ENCODE results near the gene RNF144A. TPM values are rescaled to one million over a fixed set of nuclear protein-coding genes. Genes with fewer than 3 reads are reported as not detected.
"Not testable (repeated sequence)": the region's sequence is repeated elsewhere in the genome, so short reads cannot be mapped to it uniquely, and the experiment has no call there.

The RNF144A gene
- polyA plus RNA-seq, 3 donors from 2014 or later = 6.4 to 9.1 (median 7.7) TPM

DNA sequence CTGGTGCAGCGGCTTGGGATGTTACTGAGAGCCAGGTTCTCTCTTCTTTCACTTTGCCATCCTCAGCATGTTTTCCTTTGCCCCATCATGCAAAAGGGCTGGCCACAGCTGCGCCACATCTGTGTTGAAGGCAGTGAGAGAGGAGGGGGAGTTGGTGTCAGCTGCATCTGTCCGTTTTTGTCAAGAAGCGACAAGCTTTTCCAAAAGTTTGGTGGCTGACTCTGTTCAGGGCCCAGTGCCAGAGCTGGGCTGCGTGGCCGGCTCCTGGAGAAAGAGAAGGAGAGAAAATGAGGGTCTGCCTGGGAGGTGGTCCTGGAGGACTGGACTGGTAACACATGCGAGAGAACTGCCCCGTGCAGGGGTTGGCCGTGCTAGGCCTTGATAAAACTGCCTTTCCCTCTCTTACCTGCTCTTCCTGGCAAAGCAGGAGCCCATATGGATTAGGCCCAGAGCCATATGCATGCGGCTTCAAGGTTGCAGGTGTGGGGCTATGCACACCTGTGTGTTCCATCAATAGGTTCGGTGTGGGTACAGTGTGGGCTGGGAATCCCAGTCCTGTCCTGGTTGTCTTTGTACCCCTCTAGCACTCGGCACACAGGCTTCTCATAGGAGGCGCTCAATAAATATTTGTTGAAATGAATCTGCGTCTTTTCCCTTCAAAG is 9.0 kb downstream of the RNF144A start:
- no peaks in the 10 kb centered on the region for H3K9me3 Mint-ChIP-seq
- no peaks in the 10 kb centered on the region for H3K27me3 Mint-ChIP-seq (ENCODE audit: low read depth in 3 of 3)
- H3K4me3 Mint-ChIP-seq = no peak overlapping the region
- H3K4me1 Mint-ChIP-seq = peaks cover 69 to 82% of the 10 kb centered on the region in 2 donors
- H3K36me3 Mint-ChIP-seq = peaks cover 0 to 10% (median 4%) of the 10 kb centered on the region in 3 donors
- DNase-seq = no peak
- H3K27ac Mint-ChIP-seq = no peak overlapping the region

DNA sequence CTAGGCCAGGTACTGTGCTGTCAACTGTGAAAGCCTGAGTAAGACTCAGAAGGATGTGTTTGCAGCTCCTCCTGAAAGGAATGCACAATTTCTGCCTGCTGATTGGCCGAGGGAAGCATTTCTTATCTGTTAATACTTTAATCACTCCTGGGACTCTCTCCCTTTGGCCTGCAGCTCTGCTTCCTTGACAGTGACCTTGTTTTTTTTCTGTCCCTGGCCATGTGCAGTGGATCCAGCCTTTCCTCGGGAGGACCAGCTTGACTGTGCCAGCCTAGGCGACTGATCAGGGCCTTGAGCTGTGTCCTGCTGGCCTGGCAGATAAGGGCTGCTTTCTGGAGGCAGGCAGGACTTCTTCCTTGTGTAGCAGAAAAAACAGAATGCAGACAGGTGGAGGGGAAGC is 10.0 kb downstream of the RNF144A start:
- no peak for DNase-seq
- no peak overlapping the region for H3K4me3 Mint-ChIP-seq
- H3K36me3 Mint-ChIP-seq = peaks cover 0 to 17% (median 7%) of the 10 kb centered on the region in 3 donors
- no peaks in the 10 kb centered on the region for H3K9me3 Mint-ChIP-seq
- peak overlapping the region in 2 of 6 donors; percentile 22 to 38 for H3K27ac Mint-ChIP-seq
- H3K27me3 Mint-ChIP-seq (ENCODE audit: low read depth in 3 of 3) = no peaks in the 10 kb centered on the region
- H3K4me1 Mint-ChIP-seq = peaks cover 68 to 83% of the 10 kb centered on the region in 2 donors

DNA sequence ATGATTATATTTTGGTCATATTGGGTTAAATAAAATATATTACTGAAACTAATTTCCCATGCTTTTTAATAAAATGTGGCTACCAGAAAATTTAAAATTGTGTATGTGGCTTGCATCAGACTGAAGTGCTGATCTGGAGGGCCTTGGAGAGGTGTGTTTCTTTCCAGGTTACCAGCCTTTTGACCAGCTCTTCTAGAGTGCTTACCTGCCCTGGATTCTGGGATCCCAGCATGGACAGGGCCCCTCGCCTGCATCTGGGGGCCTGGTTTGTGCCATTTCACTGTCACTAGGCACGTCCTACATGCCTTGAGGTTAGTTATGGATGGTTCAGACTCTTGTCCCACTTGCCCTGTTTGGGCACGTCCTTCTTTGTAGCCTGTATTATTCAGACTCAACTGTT is 10.5 kb downstream of the RNF144A start:
- Mint-ChIP-seq H3K27ac (peak overlapping the region in 1 of 6 donors; percentile 38), H3K27me3 (ENCODE audit: low read depth in 3 of 3) (no peaks in the 10 kb centered on the region), H3K36me3 (peaks cover 0 to 17% (median 8%) of the 10 kb centered on the region in 3 donors), H3K9me3 (no peaks in the 10 kb centered on the region), H3K4me1 (peaks cover 68 to 86% of the 10 kb centered on the region in 2 donors), H3K4me3 (no peak overlapping the region)
- no peak for DNase-seq

DNA sequence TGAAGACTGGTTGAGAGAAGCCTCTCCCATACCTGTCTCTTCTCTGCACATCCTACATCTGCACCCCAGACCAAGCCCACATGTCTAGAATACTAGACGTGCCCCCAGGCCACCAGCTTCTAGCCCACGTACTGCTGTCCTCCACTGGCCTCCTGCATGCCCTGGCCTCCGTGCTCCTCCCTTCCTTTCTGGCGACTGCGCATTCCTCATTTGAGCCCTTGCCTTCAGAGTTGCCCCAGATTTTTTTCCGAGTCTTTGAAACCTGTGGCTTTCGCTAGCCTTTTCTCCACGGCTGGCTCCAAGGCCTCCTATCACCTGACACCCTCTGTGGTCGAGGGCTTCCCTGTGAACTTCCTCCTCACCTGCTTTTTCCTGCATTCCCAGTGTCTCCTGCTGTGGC is 11.2 kb downstream of the RNF144A start:
- Mint-ChIP-seq H3K36me3 (peaks cover 0 to 14% (median 8%) of the 10 kb centered on the region in 3 donors), H3K4me1 (peaks cover 66 to 86% of the 10 kb centered on the region in 2 donors), H3K4me3 (no peak overlapping the region), H3K27me3 (ENCODE audit: low read depth in 3 of 3) (no peaks in the 10 kb centered on the region), H3K9me3 (no peaks in the 10 kb centered on the region), H3K27ac (peak overlapping the region in 3 of 6 donors; percentile 24 to 51 (median 38))
- DNase-seq = no peak

DNA sequence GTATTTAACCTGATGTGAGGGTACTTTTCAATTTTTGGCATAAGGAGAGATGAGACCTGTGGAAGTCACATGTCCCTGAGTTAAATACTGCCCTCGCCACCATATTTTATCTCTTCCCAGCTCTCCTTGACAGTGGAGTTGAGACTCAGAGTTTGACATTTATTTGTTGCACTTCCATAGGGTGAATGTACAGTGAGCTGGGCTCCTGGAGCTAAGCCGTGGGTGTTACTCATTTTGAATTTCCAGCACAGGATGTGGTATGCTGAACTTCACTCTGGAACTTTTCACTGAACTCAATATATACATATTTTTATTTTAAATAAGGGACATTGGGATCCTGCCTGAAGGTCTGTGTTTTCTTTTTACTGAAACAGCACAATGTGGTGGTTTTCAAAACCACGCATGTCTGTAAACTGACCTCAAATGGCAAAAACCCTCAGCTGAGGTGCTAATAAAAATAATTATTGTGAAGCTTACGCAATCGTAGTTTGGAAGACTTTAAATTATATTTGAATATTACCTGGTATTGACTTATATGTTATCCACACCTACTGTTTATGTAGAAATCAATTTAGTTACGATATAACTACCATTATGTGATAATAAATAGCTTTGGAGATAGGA is 12.1 kb downstream of the RNF144A start:
- no peaks in the 10 kb centered on the region for H3K27me3 Mint-ChIP-seq (ENCODE audit: low read depth in 3 of 3)
- no peaks in the 10 kb centered on the region for H3K9me3 Mint-ChIP-seq
- H3K4me1 Mint-ChIP-seq = peaks cover 63 to 86% of the 10 kb centered on the region in 2 donors
- H3K4me3 Mint-ChIP-seq = peak overlapping the region in 1 of 5 donors; percentile 34
- H3K36me3 Mint-ChIP-seq = peaks cover 0 to 11% (median 5%) of the 10 kb centered on the region in 3 donors
- DNase-seq = no peak
- peak overlapping the region in 2 of 6 donors; percentile 3 to 36 for H3K27ac Mint-ChIP-seq

DNA sequence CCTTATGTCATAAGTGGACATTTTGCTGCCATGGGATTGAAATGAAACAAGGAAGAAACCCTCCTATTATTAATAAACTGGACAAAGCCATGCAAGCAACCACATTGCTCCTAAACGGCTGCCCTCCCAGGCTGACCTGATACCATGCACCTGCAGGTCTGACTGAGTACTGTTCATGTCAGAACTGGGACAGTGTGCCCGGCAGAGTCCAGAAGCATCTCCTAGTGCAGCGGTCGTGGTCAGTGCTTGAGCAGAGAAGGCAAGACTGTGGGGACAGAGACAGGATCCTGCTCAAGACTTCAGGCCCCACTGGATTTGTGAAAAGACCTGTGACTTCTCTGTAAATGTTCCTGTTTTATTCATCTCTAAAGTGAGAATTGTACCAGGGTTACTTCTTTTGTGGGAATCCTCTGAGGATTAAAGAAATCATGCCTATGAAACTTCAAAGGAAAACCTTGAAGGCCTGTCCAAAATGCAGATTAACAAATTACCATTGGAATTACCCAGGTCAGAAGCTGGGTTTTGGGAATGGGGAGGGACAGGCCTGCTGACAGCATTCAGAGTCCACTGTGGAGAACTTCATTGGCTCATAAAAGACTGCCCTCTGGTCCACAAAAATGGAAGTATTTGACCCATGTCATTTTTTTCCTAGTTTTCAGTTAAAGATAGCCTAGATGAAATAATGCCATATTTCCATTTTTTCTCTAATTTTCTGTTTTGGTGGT is 13.9 kb downstream of the RNF144A start:
- Mint-ChIP-seq H3K4me3 (no peak overlapping the region), H3K9me3 (no peaks in the 10 kb centered on the region), H3K27me3 (ENCODE audit: low read depth in 3 of 3) (no peaks in the 10 kb centered on the region), H3K4me1 (peaks cover 64 to 89% of the 10 kb centered on the region in 2 donors), H3K27ac (no peak overlapping the region), H3K36me3 (peaks cover 0 to 16% (median 8%) of the 10 kb centered on the region in 3 donors)
- DNase-seq = no peak

DNA sequence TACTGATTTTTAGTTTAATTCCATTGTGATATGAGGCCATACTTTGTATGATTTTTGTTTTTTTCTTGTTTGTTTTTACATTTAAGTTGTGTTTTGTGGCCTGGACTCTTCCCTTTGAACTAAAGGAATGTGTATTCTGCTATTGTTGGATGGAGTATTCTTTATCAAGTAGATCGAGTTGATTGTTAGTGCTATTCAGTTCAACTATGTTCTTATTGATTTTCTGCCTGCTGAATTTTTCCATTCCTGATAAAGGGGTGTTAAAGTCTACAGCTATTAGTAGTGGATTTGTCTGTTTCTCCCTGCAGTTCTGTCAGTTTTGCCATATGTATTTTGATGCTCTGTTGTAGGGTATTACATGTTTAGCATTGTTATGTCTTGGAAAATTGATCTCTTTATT is 14.5 kb downstream of the RNF144A start:
- Mint-ChIP-seq H3K4me3 (no peak overlapping the region), H3K36me3 (peaks cover 0 to 16% (median 8%) of the 10 kb centered on the region in 3 donors), H3K4me1 (peaks cover 63 to 86% of the 10 kb centered on the region in 2 donors), H3K27me3 (ENCODE audit: low read depth in 3 of 3) (no peaks in the 10 kb centered on the region), H3K9me3 (no peaks in the 10 kb centered on the region), H3K27ac (no peak overlapping the region)
- no peak for DNase-seq

DNA sequence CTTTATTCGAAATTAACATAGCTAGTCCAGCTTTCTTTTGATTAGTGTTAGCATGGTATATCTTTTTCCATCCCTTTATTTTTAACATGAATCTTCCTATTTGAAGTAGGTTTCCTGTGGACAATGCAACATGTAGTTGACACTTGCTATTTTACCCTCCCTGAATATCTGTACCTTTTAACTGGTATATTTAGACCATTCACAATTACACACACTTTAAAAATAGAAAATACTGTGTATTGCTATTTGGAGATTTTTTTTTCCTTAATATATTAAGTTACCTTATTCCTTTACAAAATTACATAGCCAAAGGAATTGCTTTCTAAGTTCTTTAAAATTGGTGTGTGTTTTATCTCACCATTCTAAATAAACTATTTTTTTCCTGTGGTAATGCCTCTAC is 15.0 kb downstream of the RNF144A start:
- H3K4me3 Mint-ChIP-seq = no peak overlapping the region
- no peaks in the 10 kb centered on the region for H3K27me3 Mint-ChIP-seq (ENCODE audit: low read depth in 3 of 3)
- H3K27ac Mint-ChIP-seq = no peak overlapping the region
- H3K9me3 Mint-ChIP-seq = no peaks in the 10 kb centered on the region
- no peak for DNase-seq
- peaks cover 59 to 82% of the 10 kb centered on the region in 2 donors for H3K4me1 Mint-ChIP-seq
- H3K36me3 Mint-ChIP-seq = peaks cover 0 to 16% (median 8%) of the 10 kb centered on the region in 3 donors

DNA sequence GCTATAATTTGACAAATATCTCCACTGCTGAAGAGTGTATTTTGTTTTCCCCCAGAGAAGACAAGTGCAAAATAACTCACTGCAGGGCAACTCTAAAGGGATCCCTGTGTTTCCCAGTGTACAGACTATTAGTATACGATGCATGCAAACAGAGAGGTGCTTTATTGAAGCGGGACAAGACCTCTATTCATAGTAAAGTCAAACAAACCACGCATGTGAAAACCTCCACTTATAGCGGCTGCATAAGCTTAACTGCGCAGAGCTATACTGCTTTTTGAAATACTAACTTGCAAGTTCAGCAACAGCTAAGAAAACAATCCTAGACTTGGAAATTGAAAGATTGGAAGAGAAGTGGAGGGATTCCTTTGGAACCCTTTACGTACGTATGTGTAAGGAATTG is 15.6 kb downstream of the RNF144A start:
- no peak overlapping the region for H3K4me3 Mint-ChIP-seq
- peak overlapping the region in 2 of 6 donors; percentile 2 to 46 for H3K27ac Mint-ChIP-seq
- H3K4me1 Mint-ChIP-seq = peaks cover 62 to 82% of the 10 kb centered on the region in 2 donors
- no peak for DNase-seq
- no peaks in the 10 kb centered on the region for H3K27me3 Mint-ChIP-seq (ENCODE audit: low read depth in 3 of 3)
- H3K9me3 Mint-ChIP-seq = no peaks in the 10 kb centered on the region
- H3K36me3 Mint-ChIP-seq = peaks cover 0 to 16% (median 8%) of the 10 kb centered on the region in 3 donors

DNA sequence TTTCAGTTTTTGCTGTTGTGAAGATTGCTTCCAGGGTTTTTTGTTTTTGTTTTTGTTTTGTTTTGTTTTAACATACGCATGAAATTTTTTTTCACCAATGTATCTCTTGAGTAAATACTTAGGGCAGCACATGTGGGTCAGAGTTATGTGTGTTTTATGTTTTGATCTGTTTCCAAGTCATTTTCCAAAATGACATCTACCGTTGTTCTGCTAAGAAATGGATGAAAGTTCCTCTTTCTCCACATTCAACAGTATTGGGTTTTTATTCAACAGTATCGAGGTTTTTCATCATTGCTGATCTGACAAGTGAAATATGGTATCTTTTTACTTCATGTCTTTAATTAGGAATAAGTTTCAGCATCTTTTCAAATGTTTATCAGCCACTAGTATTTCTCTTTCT is 16.7 kb downstream of the RNF144A start:
- peak overlapping the region in 1 of 6 donors; percentile 31 for H3K27ac Mint-ChIP-seq
- no peaks in the 10 kb centered on the region for H3K9me3 Mint-ChIP-seq

DNA sequence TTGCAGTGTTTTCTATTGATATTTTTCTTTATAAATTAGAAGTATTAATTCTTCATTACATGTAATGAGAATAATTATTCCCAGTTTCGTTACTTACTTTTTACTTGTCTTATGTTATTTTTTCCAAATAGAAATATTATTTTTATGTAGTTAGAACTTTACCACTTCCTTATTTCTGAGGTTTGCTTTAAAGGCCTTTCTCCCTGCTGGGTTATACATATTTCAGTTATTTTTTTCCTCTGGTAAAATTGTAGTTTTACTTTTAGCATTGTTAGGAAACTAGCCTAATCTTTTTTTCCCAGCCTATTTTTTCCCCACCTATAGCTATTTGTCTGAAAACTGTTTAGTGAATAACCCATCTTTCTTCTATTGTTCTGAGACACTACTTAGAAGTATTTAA is 17.1 kb downstream of the RNF144A start:
- H3K27me3 Mint-ChIP-seq (ENCODE audit: low read depth in 3 of 3) = no peaks in the 10 kb centered on the region
- no peak for DNase-seq
- no peaks in the 10 kb centered on the region for H3K9me3 Mint-ChIP-seq
- H3K36me3 Mint-ChIP-seq = peaks cover 0 to 11% (median 8%) of the 10 kb centered on the region in 3 donors
- H3K4me3 Mint-ChIP-seq = no peak overlapping the region
- peaks cover 55 to 77% of the 10 kb centered on the region in 2 donors for H3K4me1 Mint-ChIP-seq
- no peak overlapping the region for H3K27ac Mint-ChIP-seq

More for the DNA sequence above, 16.7 kb downstream of the RNF144A start:
- no peak for DNase-seq
- no peaks in the 10 kb centered on the region for H3K27me3 Mint-ChIP-seq (ENCODE audit: low read depth in 3 of 3)
- H3K4me1 Mint-ChIP-seq = peaks cover 57 to 77% of the 10 kb centered on the region in 2 donors
- peaks cover 0 to 11% (median 8%) of the 10 kb centered on the region in 3 donors for H3K36me3 Mint-ChIP-seq
- H3K4me3 Mint-ChIP-seq = peak overlapping the region in 1 of 5 donors; percentile 21

DNA sequence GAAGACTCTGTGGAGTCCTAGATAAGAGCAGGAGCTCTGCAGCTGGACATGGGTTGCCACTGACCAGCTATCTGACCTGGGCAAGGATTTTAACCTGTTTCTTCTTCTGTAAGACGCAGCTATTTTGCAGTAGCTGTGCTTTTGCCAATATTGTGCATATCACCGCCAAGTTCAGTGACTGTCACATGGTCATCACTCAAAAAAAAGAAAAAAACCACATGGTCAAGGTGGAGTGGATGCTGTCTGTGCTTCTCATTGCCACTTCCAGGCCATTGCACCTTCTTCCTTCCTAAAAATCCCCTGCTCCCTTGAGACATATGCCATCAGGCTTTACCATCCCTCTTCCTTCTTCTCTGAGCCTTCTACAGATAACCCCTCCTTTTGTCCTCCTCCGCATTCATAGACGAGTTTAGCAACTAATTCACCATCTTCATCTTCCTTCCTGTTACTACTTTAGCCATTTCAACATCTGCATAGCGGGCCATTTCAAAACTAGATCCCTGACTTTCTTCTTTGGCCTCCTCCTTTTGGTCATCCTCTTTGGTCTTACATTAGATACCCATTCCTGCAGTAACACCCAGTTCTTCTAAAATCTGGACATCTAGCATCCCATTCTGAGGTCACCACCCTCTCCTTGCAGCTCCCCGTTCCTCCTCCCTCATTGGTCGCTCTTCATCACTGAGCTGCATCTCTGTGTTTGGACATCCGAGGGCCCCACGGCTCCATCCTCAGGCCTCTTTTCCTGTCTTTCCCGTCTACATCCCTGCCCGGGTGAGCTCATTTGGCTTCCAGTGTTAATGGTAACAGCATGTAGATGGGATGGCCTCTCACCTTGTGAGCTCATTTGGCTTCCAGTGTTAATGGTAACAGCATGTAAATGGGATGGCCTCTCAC is 17.8 kb downstream of the RNF144A start:
- Mint-ChIP-seq H3K36me3 (peaks cover 0 to 11% (median 8%) of the 10 kb centered on the region in 3 donors), H3K9me3 (no peaks in the 10 kb centered on the region), H3K4me3 (peak overlapping the region in 1 of 5 donors; percentile 1), H3K27me3 (ENCODE audit: low read depth in 3 of 3) (no peaks in the 10 kb centered on the region), H3K4me1 (peaks cover 48 to 71% of the 10 kb centered on the region in 2 donors), H3K27ac (peak overlapping the region in 1 of 6 donors; percentile 4)
- no peak for DNase-seq

DNA sequence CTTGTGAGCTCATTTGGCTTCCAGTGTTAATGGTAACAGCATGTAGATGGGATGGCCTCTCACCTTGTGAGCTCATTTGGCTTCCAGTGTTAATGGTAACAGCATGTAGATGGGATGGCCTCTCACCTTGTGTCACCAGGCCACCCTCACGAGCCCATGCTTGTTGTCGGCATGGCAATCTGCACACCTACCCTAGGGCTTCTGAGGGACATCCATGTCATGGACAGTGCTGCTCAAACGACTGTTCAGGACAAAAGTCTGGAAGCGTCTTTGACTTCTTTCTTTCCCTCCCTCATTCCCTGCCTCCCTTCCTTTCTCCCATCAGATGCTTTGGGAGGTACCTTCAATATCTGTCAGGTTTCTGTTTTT is 18.4 kb downstream of the RNF144A start:
- Mint-ChIP-seq H3K4me3 (peak overlapping the region in 1 of 5 donors; percentile 11), H3K36me3 (peaks cover 0 to 11% (median 8%) of the 10 kb centered on the region in 3 donors), H3K4me1 (peaks cover 48 to 70% of the 10 kb centered on the region in 2 donors)
- H3K9me3 Mint-ChIP-seq; H3K27me3 Mint-ChIP-seq (ENCODE audit: low read depth in 3 of 3); DNase-seq; H3K27ac Mint-ChIP-seq: not testable (repeated sequence)

Measured in immature natural killer cell (primary cell).